Osteoblast (primary cell): Measurements from ENCODE around the gene CDCA3. TPM values are rescaled to one million over a fixed set of nuclear protein-coding genes. Genes with fewer than 3 reads are reported as not detected.

ENCODE experiments used
- DNase-seq: peaks from one replicate; pipeline ENCODE4 v3.0.0; 2011; ENCODE audit warnings: low spot score, mixed read lengths; ENCODE audit not compliant: insufficient read length; ENCODE audit errors: missing footprints
- H2AFZ ChIP-seq: 2 replicates; pipeline ENCODE4 v1.6.0; 2011; ENCODE audit warnings: mild to moderate bottlenecking, low read length
- H3K27ac ChIP-seq: 2 replicates; pipeline ENCODE4 v1.5.1; 2011; ENCODE audit warnings: mild to moderate bottlenecking, low read depth, low read length, moderate library complexity
- H3K27me3 ChIP-seq: 2 replicates; pipeline ENCODE4 v1.6.0; 2012; ENCODE audit warnings: mild to moderate bottlenecking, control low read depth, inconsistent platforms, low read length, moderate library complexity; ENCODE audit not compliant: insufficient read depth
- H3K36me3 ChIP-seq: 2 replicates; pipeline ENCODE4 v1.5.1; 2011; ENCODE audit warnings: mild to moderate bottlenecking, low read length, control low read depth, moderate library complexity; ENCODE audit not compliant: insufficient read depth
- H3K4me1 ChIP-seq: 2 replicates; pipeline ENCODE4 v1.5.1; 2011; ENCODE audit warnings: mild to moderate bottlenecking, low read length, control low read depth, moderate library complexity; ENCODE audit not compliant: insufficient read depth
- H3K4me2 ChIP-seq: 2 replicates; pipeline ENCODE4 v1.6.0; 2011; ENCODE audit warnings: mild to moderate bottlenecking, low read length; ENCODE audit not compliant: insufficient read depth
- H3K4me3 ChIP-seq: fragments of 200-600 bp; sonication (generic); 3 replicates; pipeline ENCODE4 v1.5.1; 2012; ENCODE audit warnings: mild to moderate bottlenecking, low read length, inconsistent platforms; ENCODE audit not compliant: insufficient read depth
- H3K79me2 ChIP-seq: 2 replicates; pipeline ENCODE4 v1.6.0; 2012; ENCODE audit warnings: mild to moderate bottlenecking, low read length, control low read depth, inconsistent platforms; ENCODE audit not compliant: insufficient read depth
- H3K9me3 ChIP-seq: 2 replicates; pipeline ENCODE4 v1.5.1; 2011; ENCODE audit warnings: low read depth, low read length, control low read depth
- H4K20me1 ChIP-seq: 2 replicates; pipeline ENCODE4 v1.6.0; 2012; ENCODE audit warnings: mild to moderate bottlenecking, low read length, control low read depth; ENCODE audit not compliant: insufficient read depth
- total RNA-seq: library from RNA; depleted of rRNA; stranded (reverse); fragments of >200 nt; gene quantifications from 2 replicates; pipeline ENCODE4 v1.2.3, GENCODE V29; 2012
- TF ChIP-seq, protein P1 (sequence below): IDR thresholded peaks from 2 replicates; pipeline ENCODE4 v1.5.1; 2011; ENCODE audit warnings: mild to moderate bottlenecking, low read depth, low read length, moderate library complexity; ENCODE audit errors: extremely low read depth

The CDCA3 gene
- total RNA-seq, 1 donor: 4.0 TPM

DNA sequence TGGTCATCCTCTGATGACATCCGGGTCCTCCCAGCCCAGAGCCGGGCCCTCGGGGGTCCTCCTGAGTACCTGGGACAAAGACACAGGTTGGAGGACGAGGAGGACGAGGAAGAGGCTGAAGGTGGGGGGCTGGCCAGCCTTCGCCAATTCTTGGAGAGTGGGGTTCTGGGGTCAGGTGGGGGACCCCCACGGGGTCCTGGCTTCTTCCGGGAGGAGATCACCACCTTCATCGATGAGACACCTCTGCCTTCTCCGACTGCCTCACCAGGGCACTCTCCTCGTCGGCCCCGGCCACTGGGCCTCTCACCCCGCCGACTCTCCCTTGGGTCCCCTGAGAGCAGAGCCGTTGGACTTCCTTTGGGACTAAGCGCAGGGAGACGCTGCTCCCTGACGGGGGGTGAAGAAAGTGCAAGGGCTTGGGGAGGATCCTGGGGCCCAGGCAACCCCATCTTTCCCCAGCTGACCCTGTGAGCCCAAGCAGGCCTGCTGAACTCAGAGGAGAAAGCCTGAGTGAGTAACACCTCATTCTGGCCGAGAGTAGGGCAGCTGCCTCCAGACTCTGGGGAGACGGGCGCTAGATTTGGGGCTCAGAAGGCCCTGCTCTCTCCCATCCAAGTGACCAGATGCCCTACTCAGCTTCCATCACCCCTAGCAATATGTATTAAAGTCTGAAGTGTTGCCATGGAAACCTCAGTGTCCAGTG is 24.2 kb downstream of the CDCA3 start:
- Histone ChIP-seq H3K27ac (peak overlapping the region; percentile 8), H3K9me3 (no peaks in the 10 kb centered on the region), H3K36me3 (peaks cover 14% of the 10 kb centered on the region), H3K4me2 (peak overlapping the region; percentile 65), H2AFZ (peak overlapping the region; percentile 4), H4K20me1 (peaks cover 5% of the 10 kb centered on the region), H3K79me2 (peaks cover 39% of the 10 kb centered on the region), H3K4me1 (peaks cover 24% of the 10 kb centered on the region), H3K4me3 (peak overlapping the region; percentile 16), H3K27me3 (peaks cover 9% of the 10 kb centered on the region)
- TF ChIP-seq, protein P1, sequence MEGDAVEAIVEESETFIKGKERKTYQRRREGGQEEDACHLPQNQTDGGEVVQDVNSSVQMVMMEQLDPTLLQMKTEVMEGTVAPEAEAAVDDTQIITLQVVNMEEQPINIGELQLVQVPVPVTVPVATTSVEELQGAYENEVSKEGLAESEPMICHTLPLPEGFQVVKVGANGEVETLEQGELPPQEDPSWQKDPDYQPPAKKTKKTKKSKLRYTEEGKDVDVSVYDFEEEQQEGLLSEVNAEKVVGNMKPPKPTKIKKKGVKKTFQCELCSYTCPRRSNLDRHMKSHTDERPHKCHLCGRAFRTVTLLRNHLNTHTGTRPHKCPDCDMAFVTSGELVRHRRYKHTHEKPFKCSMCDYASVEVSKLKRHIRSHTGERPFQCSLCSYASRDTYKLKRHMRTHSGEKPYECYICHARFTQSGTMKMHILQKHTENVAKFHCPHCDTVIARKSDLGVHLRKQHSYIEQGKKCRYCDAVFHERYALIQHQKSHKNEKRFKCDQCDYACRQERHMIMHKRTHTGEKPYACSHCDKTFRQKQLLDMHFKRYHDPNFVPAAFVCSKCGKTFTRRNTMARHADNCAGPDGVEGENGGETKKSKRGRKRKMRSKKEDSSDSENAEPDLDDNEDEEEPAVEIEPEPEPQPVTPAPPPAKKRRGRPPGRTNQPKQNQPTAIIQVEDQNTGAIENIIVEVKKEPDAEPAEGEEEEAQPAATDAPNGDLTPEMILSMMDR: no peak
- peak; percentile 91 for DNase-seq

DNA sequence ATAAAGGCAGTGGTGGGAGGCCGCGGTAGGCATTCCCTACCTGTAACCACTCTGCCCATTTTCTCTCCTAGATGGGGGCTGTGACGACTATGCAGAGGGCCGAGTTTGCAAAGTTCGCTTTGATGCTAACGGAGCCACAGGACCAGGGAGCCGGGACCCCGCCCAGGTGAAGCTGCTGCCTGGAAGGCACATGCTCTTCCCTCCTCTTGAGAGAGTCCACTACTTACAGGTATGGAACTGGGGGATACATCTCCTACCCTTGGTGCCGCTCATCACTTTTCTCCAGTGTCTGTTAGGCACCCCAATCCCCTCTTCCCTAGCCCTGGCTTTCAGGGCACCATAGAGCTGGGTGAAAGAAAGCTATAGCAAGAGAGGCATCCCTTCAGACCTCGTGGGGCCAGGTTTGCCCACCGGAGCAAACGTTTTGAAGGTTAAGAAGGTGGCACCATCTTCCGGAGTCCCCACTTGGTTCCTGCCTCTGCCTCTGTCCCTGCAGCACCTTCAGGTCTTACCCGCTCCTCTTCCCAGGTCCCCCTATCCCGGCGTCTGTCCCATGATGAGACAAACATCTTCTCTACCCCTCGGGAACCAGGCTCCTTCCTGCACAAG is 24.9 kb downstream of the CDCA3 start:
- TF ChIP-seq, protein P1: no peak
- peaks cover 36% of the 10 kb centered on the region for H3K79me2 ChIP-seq
- H4K20me1 ChIP-seq: peaks cover 5% of the 10 kb centered on the region
- H2AFZ ChIP-seq: no peak overlapping the region
- no peak overlapping the region for H3K4me2 ChIP-seq
- H3K4me3 ChIP-seq: no peak overlapping the region
- no peak overlapping the region for H3K27ac ChIP-seq
- H3K4me1 ChIP-seq: peaks cover 26% of the 10 kb centered on the region
- no peaks in the 10 kb centered on the region for H3K9me3 ChIP-seq
- DNase-seq: peak; percentile 54
- H3K27me3 ChIP-seq: peaks cover 9% of the 10 kb centered on the region
- H3K36me3 ChIP-seq: peaks cover 8% of the 10 kb centered on the region

DNA sequence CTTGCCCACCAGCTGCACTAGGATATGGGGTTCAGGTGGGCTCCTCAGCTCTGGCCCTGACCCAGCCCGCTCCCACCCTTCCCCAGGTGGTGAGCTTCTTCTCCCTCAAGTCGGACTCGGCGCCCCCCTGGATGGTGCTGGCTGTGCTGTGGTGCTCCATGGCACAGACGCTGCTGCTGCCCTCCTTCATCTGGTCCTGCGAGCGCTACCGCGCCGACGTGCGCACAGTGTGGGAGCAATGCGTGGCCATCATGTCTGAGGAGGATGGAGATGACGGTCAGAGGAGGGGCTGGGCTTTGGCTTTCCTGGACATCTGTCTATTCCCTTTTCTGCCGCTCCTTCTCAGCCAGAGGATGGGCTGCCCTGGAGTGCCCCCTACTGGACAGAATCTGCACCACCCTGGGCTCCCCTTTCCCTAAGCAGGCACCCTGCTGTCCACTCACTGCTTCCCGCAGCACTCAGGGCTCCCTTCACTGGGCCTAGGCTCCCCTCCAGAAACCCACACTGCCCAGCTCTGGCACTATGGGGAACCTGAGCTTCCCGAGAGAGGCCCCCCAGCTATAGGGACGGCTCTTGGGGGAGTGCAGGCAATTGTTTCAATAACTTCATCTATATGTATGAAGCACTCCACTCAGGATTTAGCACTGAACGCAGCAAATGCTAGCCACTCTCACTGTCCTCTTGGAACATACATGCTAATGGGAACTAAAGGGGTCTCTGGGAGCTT is 25.5 kb downstream of the CDCA3 start:
- Histone ChIP-seq H4K20me1 (peaks cover 3% of the 10 kb centered on the region), H3K36me3 (peaks cover under 1% of the 10 kb centered on the region), H2AFZ (peak overlapping the region; percentile 55), H3K79me2 (peaks cover 30% of the 10 kb centered on the region), H3K27me3 (peaks cover 9% of the 10 kb centered on the region), H3K4me3 (peak overlapping the region; percentile 60), H3K4me2 (peak overlapping the region; percentile 76), H3K27ac (no peak overlapping the region), H3K4me1 (peaks cover 26% of the 10 kb centered on the region), H3K9me3 (no peaks in the 10 kb centered on the region)
- peak; percentile 100 for DNase-seq
- TF ChIP-seq, protein P1: peak; percentile 97
